Cardiac fibroblast (primary cell): ENCODE measurements around the gene SGCA.

Source experiments
- DNase-seq, 2 donors: peaks; one replicate each; pipeline versions ENCODE4 v3.0.0 to v3.0.0-alpha.2; 2010; ENCODE audit warnings: low read depth in 2 of 2
- H3K4me3 ChIP-seq, 2 donors: replicated peaks in 1 of 2; 1 replicate in 1 of 2; 2 replicates in 1 of 2; pipeline ENCODE4 v1.5.1; 2011; ENCODE audit warnings: low read depth in 2 of 2, low read length in 2 of 2, mild to moderate bottlenecking in 2 of 2, moderate library complexity in 1 of 2
- TF ChIP-seq, protein P1 (sequence below): IDR thresholded peaks from one replicate; pipeline ENCODE4 v1.5.1; 2011; ENCODE audit warnings: low read depth, mild to moderate bottlenecking, low read length, inconsistent platforms

Gene SGCA

DNA sequence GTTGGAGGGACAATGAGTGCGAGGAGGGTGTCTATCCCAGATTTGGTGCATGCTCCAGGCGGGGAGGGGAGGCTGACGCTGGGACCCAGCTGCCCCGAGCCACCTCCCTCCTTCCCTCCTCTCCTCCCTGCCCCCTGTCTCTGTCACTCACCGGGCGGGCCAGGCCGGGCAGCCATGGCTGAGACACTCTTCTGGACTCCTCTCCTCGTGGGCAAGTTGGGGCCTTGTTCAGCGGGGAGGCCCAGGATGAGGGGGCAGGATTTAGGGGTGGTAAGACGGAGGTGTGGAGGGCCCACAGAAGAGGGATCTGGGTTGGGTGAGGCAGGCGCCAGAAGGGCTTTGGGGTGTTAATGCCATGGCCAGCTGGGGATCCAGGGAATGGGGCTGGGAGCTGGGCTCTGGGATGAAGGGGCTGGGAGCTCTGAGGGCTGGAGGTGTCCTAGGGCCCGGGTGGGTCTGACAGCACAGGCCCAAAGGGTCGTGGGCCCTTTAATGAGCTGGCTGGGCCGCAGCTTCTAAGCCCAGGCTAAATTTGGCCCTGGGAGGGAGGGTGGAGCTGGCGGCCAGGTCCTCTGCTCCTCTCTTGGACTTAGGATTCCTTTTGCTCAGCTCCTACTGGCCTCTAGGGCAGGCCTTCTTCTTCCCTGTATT, at the start of gene SGCA:
SGCA (plus strand) TSS at position 139 of the 651 bp plus-strand sequence; CDS start at position 175, 36 bp downstream.
- no peak for DNase-seq
- TF ChIP-seq, protein P1, sequence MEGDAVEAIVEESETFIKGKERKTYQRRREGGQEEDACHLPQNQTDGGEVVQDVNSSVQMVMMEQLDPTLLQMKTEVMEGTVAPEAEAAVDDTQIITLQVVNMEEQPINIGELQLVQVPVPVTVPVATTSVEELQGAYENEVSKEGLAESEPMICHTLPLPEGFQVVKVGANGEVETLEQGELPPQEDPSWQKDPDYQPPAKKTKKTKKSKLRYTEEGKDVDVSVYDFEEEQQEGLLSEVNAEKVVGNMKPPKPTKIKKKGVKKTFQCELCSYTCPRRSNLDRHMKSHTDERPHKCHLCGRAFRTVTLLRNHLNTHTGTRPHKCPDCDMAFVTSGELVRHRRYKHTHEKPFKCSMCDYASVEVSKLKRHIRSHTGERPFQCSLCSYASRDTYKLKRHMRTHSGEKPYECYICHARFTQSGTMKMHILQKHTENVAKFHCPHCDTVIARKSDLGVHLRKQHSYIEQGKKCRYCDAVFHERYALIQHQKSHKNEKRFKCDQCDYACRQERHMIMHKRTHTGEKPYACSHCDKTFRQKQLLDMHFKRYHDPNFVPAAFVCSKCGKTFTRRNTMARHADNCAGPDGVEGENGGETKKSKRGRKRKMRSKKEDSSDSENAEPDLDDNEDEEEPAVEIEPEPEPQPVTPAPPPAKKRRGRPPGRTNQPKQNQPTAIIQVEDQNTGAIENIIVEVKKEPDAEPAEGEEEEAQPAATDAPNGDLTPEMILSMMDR, result no peak
- H3K4me3 ChIP-seq, result no peak within 1 kb of the TSS

DNA sequence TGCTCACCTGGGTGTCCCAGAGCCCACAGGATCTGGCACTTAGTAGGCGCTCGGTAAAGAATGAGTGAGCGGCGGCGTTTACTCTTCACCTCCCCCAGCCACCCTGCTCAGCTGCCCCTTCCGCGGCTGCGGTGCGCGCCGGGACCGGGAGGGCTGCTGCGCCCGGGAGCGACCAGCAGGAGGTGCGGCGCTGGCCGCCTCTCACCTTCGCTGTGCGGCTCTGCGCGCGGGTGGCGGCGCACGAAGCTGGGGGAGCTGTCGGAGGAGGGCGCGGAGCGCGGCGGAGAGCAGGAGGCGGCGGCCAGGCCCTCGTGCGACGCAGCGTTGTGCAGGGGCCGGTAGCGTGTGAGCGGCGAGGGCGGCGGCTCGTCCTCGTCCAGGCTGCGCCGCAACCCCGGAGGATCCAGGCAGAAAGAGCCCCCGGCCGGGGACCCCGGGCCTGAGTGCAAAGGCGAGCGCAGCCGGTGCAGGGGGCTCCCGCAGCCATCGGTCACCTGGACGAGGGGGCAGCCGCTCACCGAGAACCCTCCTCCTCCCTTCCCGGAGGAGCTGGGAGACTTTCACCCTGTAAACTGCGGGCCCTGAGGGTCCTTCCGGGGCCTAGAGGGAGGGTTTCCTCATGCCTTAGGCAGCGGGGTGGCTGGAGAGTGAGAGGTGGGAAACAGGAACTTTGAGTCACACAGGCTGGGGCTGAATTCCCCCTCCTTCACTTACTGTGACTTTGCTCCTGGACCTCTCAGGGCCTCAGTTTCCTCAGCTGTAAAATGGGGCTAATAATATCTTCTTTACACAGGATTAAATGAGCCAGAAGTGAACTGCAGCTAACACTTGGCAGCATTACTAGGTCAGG, 48.4 kb upstream of the SGCA start:
- TF ChIP-seq, protein P1, result peak; percentile 28
- DNase-seq, result peak; percentile 39 to 65
- H3K4me3 ChIP-seq, result no peak overlapping the region

DNA sequence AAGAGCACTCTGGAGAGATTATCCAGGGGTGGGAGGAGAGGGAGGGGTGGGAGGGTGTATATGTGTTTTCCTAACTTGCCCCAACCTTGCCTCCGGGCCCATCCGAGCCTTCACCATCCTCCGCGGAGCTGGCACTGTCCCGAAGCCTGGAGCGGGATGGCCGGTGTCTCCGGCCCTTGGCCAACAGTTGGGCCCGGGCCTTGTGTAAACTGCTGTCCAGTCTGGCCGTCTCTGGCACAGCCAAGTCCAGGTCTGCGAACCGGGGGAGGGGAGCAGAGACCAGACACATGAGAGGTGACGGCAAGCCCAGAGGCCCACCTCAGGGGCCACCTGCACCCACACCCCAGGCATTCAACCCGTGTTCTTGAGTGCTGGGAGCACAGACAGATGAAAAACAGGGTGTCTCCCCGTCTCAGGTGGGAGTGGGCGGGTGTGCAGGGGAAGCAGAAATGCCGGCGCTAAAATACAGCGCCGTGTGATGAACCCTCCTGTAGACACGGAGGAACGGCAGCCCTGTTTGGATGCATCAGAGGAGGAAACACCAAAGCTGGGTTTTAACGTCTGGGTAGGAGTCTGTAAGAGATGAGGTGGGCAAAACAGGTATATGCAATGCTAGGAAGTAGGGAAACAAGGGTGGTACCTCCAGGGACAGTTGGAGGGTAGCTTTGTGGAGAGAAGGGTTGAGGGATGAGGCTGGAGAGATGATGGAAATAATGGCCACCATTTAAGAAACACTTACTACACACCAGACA, 47.6 kb upstream of the SGCA start:
- no peak overlapping the region for H3K4me3 ChIP-seq
- TF ChIP-seq, protein P1, result no peak
- DNase-seq, result no peak

DNA sequence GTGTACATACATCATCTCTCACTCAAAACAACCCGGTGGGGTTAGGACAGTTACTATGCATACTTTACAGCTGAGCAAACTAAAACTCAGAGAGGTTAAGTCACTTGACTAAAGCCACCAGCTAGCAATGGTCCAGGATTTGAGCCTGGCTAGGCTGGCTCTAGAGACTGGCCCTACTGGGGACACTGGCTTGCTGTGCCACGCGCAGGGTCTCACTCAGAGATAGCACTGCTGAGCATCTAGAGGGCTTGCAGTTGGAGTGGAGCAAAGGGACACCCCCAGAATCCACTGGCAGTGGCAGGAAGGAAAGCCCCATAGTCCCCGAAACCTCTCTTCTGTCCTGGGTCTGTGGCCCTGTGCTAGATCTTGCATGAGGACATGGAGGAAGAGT, 47.0 kb upstream of the SGCA start:
- DNase-seq, result no peak
- TF ChIP-seq, protein P1, result no peak

DNA sequence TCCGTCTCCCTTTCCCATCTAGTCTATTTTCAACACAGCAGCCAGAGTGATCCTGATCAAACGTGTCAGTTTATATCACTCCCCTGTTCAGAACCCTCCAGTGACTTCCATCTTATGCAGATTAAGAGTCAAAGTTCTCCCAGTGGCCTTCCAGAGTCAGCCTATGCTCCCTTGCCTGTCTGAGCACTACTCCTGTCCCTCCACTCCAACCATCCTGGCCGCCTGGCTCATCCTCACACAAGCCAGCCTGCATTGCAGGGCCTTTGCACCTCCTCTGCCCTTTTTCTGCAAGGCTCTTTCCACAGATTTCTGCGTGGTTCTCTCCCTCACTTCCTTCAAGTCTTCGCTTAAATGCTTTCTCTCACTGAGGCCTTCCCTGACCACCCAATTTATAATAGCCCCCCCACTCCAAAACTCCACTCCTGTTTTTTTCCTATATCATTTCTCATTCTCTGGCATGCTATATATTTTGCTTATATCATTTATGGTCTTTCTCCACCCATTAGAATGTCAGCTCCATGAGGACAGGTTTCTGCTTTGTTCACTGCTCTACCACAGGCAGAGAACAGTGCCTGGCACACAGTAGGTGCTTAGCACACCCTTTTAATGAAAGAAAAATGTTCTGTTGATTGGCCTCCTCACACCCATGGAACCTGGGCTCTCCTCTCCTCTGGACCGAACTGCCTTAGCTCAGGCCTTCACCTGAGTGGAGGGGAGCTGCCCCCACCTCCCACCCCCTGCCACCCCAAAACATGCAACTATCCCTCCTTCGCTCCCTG, 45.1 kb upstream of the SGCA start:
- TF ChIP-seq, protein P1, result no peak
- no peak overlapping the region for H3K4me3 ChIP-seq
- no peak for DNase-seq

More for the DNA sequence above, 47.0 kb upstream of the SGCA start:
- H3K4me3 ChIP-seq, result no peak overlapping the region

DNA sequence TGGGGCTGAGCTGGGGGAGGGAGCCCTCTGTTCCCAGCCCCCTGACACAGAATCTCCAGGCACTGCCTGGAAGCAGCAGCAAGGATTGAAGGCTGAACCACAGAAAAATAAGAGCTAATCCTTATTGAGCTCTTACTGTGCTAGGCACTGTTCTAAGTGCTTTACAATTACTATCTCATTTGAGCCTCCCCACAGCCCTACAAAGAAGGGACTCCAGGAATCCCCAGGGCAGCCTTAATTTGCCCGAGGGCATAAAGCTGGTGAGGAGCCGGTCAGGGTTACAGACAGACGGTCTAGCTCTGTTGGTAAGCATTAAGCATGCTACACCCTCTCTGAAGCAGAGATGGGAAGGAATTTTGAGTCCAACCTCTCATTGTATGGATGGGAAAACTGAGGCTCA, 42.9 kb upstream of the SGCA start:
- DNase-seq, result no peak
- TF ChIP-seq, protein P1, result no peak
- H3K4me3 ChIP-seq, result no peak overlapping the region
